NCI-H146 treated with DMSO at 0.1 percent for 48 hours (cell line): ENCODE results near the gene ARHGAP44.

Experiments
- DNase-seq: peaks from one replicate; lab custom pipeline; 2025; ENCODE audit not compliant: unreplicated experiment; lab: John Stamatoyannopoulos, UW

The ARHGAP44 gene

GRCh38 chr17:13016881-13017654 is 227.8 kb downstream of the ARHGAP44 start:
- no peak for DNase-seq

DNA sequence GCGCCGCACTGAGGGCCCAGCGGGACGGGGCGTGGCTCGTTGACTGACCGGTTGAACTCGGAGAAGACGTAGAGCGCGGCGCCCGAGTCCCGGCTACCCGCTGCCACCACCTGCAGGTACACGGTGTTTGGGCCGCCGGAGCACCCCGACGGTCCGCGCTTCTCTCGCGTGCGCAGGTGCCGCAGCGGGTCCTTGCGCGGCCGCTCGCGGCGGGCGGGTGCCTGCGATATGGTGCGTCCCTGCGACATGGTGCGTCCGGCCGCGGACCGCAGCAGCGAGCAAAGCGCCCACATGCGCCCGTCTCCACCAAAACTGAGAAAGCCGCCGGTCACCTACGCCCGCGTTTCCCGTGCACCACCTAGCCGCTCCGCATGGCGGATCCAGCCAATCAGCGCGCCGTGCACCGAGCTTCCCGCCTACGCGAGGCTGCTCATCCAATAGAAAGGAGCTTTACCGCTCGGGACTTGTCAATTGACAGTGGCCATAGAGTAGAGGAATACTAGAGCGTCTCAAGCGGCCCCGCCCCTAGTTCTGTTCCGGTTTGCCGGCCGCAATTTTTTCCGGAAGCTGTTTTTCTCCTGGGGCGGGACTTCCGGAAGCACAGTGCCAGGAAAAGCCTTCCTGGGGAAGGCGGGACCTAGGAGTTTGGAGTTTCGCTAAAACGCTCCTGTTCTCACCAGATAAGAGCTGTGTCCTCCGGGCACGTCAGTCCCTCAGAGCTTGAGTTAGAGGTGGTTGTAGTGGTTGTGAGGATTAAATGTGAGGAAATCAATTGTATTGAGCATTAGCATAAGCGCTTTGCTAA is 228.6 kb downstream of the ARHGAP44 start, which contains the start of gene ELAC2:
Gene ELAC2, minus strand, starts transcription at position 373 of the 805 bp plus-strand sequence. Its CDS starts 80 bp downstream, at position 293.
- peak; percentile 97 for DNase-seq

GRCh38 chr17:13024016-13024415 is 234.7 kb downstream of the ARHGAP44 start:
- peak; percentile 25 for DNase-seq

GRCh38 chr17:13024526-13025257 is 235.4 kb downstream of the ARHGAP44 start:
- peak; percentile 35 for DNase-seq

GRCh38 chr17:13025258-13025627 is 235.9 kb downstream of the ARHGAP44 start:
- DNase-seq = no peak

- no peak for DNase-seq
Measured at GRCh38 chr17:13025687-13026086, 236.4 kb downstream of the ARHGAP44 start.

- no peak for DNase-seq
Measured at GRCh38 chr17:13027246-13027645, 237.9 kb downstream of the ARHGAP44 start.

DNA sequence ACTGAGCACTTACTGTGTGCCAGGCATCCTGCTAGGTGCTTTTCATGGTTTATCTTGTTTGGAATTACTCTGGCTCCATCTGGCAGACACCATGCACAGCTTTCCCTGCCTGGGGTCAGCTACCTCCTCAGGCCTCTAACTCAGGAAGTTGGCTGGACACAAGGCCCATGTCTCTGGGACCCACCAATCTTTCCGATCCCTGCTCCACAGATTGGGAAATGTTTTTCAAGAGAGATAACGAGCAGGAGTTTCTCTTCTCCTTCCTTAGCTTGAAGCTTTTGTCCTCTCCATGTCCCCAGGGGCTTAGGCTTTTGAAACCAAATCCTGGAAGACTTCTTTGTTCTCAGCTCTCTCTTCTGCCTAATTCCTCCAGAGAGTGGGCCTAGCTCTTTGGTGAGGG is 240.0 kb downstream of the ARHGAP44 start:
- no peak for DNase-seq

- DNase-seq = no peak
Measured at GRCh38 chr17:13030056-13030455, 240.8 kb downstream of the ARHGAP44 start.

GRCh38 chr17:13030459-13031300 is 241.4 kb downstream of the ARHGAP44 start:
- DNase-seq = peak; percentile 29

GRCh38 chr17:13031718-13032350 is 242.5 kb downstream of the ARHGAP44 start:
- DNase-seq = no peak

DNA sequence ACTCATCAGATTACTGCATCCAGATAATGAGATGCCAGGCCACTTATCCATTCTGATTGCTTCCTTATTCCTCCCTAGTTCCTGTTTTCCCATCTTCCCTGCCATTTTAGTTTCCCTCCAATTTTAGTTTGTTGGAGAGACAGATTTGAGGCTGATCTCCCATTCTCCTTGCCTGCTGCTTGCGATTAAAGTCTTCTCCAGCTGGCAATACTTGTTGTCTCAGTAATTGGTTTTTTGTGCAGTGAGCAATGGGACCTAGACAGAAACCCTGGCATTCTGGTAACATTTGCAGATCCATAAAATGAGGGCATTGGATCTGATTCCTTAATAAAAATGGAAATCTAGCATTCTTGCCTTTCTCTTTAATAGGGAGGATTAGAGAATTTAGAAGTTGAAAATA is 246.1 kb downstream of the ARHGAP44 start:
- DNase-seq = no peak

- no peak for DNase-seq
Measured at GRCh38 chr17:13036751-13037150, 247.5 kb downstream of the ARHGAP44 start.

DNA sequence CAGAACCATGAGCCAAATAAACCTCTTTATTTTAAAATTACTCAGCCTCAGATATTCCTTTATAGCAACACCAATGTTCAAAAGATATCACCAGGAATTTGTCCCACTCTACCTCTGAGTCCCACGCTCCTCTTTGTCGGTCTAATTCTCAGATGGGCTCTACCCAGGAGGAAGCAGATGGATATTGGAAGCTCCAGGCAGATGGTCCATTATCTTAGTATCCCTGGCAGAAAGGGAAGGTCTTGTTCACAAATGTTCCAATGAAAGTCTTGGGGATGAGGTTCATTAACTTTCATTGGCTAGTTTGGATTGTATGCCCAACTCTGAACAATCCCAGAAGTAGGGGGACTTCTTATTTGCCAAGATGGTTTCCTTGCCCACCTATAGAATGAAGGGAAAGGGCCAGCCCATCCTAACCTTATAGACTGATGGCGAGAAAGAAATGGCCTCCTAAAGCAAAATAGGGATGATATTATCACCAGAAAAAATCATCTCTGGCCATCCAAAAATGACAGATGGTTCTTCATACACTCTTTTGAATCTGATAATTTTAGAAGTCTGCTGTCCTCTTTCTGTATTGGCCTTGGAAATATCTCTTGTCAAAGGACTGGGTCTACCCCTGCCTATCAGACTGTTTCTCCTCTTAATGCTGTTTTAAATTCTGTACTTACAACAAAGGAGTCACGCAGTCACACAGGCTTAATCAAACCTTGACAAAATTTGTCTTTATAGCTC is 249.8 kb downstream of the ARHGAP44 start:
- DNase-seq = no peak
